SK-N-SH (cell line): Measurements from ENCODE around the gene OR3A3.
"Not testable (repeated sequence)": the region's sequence is repeated elsewhere in the genome, so short reads cannot be mapped to it uniquely, and the experiment has no call there.

Experiments
- CHD2 ChIP-seq: fragments of 150-350 bp; IDR thresholded peaks from 2 replicates; pipeline ENCODE4 v1.6.1; 2018; ENCODE audit warnings: low read length; ENCODE audit not compliant: partially characterized antibody
- FOXM1 ChIP-seq: IDR thresholded peaks from 2 replicates; pipeline ENCODE4 v1.4.0; 2012; ENCODE audit warnings: low read depth, mild to moderate bottlenecking
- TEAD4 ChIP-seq: IDR thresholded peaks from 2 replicates; pipeline ENCODE4 v1.4.0; 2012; ENCODE audit warnings: mild to moderate bottlenecking, borderline replicate concordance; ENCODE audit not compliant: insufficient read depth

- TF ChIP-seq FOXM1, CHD2, TEAD4: not testable (repeated sequence)
These were observed 55.2 kb downstream of the OR3A3 start for GRCh38 chr17:3466355-3466754.
